Measurements from ENCODE around the gene BAIAP2L2.

DNA sequence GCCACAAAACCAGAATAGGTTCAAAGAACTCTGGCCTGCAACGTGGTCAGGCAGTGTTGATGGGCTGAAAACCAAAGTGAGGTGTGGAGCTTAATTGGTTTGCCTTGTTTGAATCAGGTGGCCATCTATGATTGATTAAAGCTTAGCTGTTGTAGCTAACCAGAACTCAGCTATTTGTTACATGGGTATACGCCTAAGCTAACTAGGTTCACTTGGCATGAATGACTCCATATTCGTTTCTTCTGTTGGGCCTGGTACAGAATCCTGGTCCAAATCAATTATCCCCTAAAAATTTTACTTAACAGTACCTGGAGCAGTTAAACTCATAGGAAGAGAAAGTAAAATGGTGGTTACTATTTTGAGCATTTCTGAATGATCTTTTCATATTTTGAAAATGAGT lies 7.7 kb upstream of the BAIAP2L2 start:
- TF ChIP-seq, protein P1, sequence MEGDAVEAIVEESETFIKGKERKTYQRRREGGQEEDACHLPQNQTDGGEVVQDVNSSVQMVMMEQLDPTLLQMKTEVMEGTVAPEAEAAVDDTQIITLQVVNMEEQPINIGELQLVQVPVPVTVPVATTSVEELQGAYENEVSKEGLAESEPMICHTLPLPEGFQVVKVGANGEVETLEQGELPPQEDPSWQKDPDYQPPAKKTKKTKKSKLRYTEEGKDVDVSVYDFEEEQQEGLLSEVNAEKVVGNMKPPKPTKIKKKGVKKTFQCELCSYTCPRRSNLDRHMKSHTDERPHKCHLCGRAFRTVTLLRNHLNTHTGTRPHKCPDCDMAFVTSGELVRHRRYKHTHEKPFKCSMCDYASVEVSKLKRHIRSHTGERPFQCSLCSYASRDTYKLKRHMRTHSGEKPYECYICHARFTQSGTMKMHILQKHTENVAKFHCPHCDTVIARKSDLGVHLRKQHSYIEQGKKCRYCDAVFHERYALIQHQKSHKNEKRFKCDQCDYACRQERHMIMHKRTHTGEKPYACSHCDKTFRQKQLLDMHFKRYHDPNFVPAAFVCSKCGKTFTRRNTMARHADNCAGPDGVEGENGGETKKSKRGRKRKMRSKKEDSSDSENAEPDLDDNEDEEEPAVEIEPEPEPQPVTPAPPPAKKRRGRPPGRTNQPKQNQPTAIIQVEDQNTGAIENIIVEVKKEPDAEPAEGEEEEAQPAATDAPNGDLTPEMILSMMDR (IDR thresholded peaks at IDR 0.05), result no peak
- no peak for TF ChIP-seq POLR2A (IDR thresholded peaks at IDR 0.05)
